ENCODE results near the gene MRPS23.

MRPS23 gene

DNA sequence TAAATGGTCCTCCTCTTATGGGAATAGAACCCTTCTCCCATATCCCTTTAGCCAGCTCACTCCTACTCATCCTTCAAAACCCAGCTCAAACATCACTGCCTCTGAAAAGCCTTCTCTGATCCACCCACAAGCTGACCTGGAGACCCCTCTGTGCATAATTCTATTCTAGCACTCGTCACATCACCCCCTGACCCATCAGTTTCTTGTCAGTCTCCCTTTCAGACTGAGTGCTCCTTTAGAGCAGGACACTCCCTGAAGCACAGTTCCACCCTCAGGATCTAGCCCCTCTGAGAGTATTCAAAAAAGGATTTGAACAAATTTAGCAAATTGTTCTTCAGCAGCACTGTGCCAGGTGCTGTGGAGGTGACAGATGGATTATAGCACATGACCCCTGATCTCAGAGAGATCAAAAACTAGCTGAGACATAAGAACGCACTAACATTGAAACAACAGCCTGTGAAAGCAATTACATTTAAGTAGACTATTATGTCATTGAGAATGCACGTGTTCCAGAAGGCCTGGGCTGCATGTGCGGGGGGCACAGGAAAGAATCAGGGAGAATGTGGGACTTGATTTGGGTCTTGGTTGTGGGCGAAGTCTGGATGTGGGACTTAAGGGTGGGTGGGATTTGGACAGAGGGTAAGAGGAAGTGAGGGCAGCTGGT lies 43.5 kb downstream of the MRPS23 start:
- FAIRE-seq (no peak), DNase-seq (ENCODE audit: insufficient read length, low spot score) (no peak)
- TF ChIP-seq, protein P1, sequence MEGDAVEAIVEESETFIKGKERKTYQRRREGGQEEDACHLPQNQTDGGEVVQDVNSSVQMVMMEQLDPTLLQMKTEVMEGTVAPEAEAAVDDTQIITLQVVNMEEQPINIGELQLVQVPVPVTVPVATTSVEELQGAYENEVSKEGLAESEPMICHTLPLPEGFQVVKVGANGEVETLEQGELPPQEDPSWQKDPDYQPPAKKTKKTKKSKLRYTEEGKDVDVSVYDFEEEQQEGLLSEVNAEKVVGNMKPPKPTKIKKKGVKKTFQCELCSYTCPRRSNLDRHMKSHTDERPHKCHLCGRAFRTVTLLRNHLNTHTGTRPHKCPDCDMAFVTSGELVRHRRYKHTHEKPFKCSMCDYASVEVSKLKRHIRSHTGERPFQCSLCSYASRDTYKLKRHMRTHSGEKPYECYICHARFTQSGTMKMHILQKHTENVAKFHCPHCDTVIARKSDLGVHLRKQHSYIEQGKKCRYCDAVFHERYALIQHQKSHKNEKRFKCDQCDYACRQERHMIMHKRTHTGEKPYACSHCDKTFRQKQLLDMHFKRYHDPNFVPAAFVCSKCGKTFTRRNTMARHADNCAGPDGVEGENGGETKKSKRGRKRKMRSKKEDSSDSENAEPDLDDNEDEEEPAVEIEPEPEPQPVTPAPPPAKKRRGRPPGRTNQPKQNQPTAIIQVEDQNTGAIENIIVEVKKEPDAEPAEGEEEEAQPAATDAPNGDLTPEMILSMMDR (IDR thresholded peaks at IDR 0.05; ENCODE audit: insufficient read depth, missing control alignments) = no peak

DNA sequence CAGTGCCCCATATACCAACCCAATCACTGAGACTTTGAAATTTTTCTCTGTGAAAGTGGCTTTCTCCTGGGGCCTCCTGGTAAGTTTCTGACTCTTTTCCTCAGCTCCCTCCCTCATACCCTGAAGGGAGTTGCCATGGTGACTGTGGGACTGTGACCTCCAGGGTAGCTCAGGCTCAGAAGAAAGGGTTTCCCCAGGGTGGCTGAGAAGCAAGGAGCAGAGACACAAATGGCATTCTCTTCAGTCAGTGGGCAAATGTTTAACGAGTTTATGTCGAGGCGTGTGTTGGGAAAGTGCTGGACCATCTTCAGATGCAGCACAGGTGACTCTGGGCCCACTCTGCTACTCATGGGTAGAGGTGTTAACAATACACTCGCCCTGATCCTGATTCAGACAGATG lies 46.8 kb downstream of the MRPS23 start:
- FAIRE-seq (no peak), DNase-seq (ENCODE audit: insufficient read length, low spot score) (no peak)
- TF ChIP-seq, protein P1 (IDR thresholded peaks at IDR 0.05; ENCODE audit: insufficient read depth, missing control alignments) = no peak

- DNase-seq (ENCODE audit: insufficient read length, low spot score) = no peak
- no peak for FAIRE-seq
- TF ChIP-seq, protein P1 (IDR thresholded peaks at IDR 0.05; ENCODE audit: insufficient read depth, missing control alignments) = no peak
Observed at GRCh38 chr17:57801044-57801711, 48.7 kb downstream of the MRPS23 start.

- FAIRE-seq (no peak), DNase-seq (ENCODE audit: insufficient read length, low spot score) (no peak)
- TF ChIP-seq, protein P1 (IDR thresholded peaks at IDR 0.05; ENCODE audit: insufficient read depth, missing control alignments) = no peak
Observed at GRCh38 chr17:57794841-57795240, 55.0 kb downstream of the MRPS23 start.

GRCh38 chr17:57788725-57789124 lies 61.1 kb downstream of the MRPS23 start:
- FAIRE-seq = no peak
- TF ChIP-seq, protein P1 (IDR thresholded peaks at IDR 0.05; ENCODE audit: insufficient read depth, missing control alignments) = no peak
- DNase-seq (ENCODE audit: insufficient read length, low spot score) = no peak

DNA sequence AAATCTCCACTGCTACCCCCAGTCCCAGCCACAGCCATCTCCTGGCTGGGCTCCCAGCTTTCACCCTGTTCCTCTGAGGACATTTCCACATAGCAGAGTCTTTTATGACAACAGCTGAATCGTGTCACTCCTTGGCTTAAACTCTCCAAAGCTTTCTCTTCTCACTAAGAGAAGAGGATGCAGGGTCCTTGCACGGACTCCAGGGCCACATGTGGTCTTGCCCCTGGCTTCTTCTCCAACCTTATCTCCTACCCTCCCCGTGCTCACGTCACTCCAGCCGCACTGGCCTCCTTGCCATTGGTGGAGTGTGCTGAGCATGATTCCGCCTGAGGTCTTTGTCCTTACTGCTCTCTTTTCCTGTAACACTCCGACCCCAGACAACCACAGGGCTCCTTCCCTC lies 64.8 kb downstream of the MRPS23 start:
- FAIRE-seq (no peak), DNase-seq (ENCODE audit: insufficient read length, low spot score) (no peak)
- TF ChIP-seq, protein P1 (IDR thresholded peaks at IDR 0.05; ENCODE audit: insufficient read depth, missing control alignments) = no peak

All from D721Med (cell line).